NAMALWA (cell line): Measurements from ENCODE around the gene GFRA1.

Experiments used
- DNase-seq: peaks from one replicate; pipeline ENCODE4 v3.0.0-alpha.2; 2015; ENCODE audit warnings: low spot score

Gene GFRA1

GRCh38 chr10:116125180-116125579 is 147.8 kb downstream of the GFRA1 start:
- no peak for DNase-seq

GRCh38 chr10:116124777-116125176 is 148.2 kb downstream of the GFRA1 start:
- DNase-seq = no peak

GRCh38 chr10:116122664-116123063 is 150.3 kb downstream of the GFRA1 start:
- DNase-seq = no peak

- DNase-seq = no peak
These were observed 151.1 kb downstream of the GFRA1 start for GRCh38 chr10:116121640-116122525.

GRCh38 chr10:116120688-116121455 is 152.1 kb downstream of the GFRA1 start:
- peak; percentile 26 for DNase-seq

- no peak for DNase-seq
These were observed 154.2 kb downstream of the GFRA1 start for GRCh38 chr10:116118847-116119246.

GRCh38 chr10:116115797-116116196 is 157.2 kb downstream of the GFRA1 start:
- DNase-seq = no peak

- no peak for DNase-seq
These were observed 157.9 kb downstream of the GFRA1 start for GRCh38 chr10:116115036-116115641.

GRCh38 chr10:116113721-116114501 is 159.1 kb downstream of the GFRA1 start:
- DNase-seq = no peak

GRCh38 chr10:116112232-116113231 is 160.5 kb downstream of the GFRA1 start:
- no peak for DNase-seq

- DNase-seq = no peak
These were observed 161.4 kb downstream of the GFRA1 start for GRCh38 chr10:116111483-116112095.

- DNase-seq = no peak
These were observed 162.3 kb downstream of the GFRA1 start for GRCh38 chr10:116110736-116111135.

GRCh38 chr10:116109881-116110280 is 163.1 kb downstream of the GFRA1 start:
- DNase-seq = no peak

GRCh38 chr10:116109481-116109880 is 163.5 kb downstream of the GFRA1 start:
- DNase-seq = no peak

GRCh38 chr10:116108095-116108494 is 164.9 kb downstream of the GFRA1 start:
- DNase-seq = no peak

- DNase-seq = no peak
These were observed 166.4 kb downstream of the GFRA1 start for GRCh38 chr10:116106611-116107010.

- no peak for DNase-seq
These were observed 167.7 kb downstream of the GFRA1 start for GRCh38 chr10:116105264-116105663.

- no peak for DNase-seq
These were observed 168.6 kb downstream of the GFRA1 start for GRCh38 chr10:116104210-116104932.

- DNase-seq = no peak
These were observed 169.3 kb downstream of the GFRA1 start for GRCh38 chr10:116103668-116104067.
